HepG2 (cell line): ENCODE data around the gene KIF21B. TPM values are rescaled to one million over a fixed set of nuclear protein-coding genes. Genes with fewer than 3 reads are reported as not detected.

Experiments
- ATAC-seq: fragments of 200-7000 bp; cut with Tn5 transposase; 3 replicates; pipeline ENCODE4 v1.9.1; 2020; ENCODE audit warnings: mild to moderate bottlenecking, moderate library complexity
- BruUV-seq: library from RNA; stranded (reverse); fragments of 400-500 nt; replicated peaks from 2 replicates; lab custom pipeline; 2021; lab: Mats Ljungman, UMichigan
- CTCF ChIA-PET: fragments of 300-600 bp; formaldehyde crosslinking; extraction: SDS; loops from one replicate; lab custom pipeline; 2021; ENCODE audit warnings: low total read pairs, inconsistent platforms, low intra/inter-chr PET ratio; lab: Yijun Ruan, JAX
- POLR2A ChIA-PET: fragments of 350-600 bp; sonication (Branson Sonifier 250); formaldehyde crosslinking; loops from one replicate; lab custom pipeline; 2020; ENCODE audit warnings: antibody characterized with exemption, inconsistent platforms; lab: Yijun Ruan, JAX
- DNase-seq: peaks from one replicate; pipeline ENCODE4 v3.0.0-alpha.2; 2015; ENCODE audit warnings: low spot score
- FAIRE-seq: peaks from 3 replicates; lab custom pipeline; 2011; peaks lifted over from hg19 to GRCh38; lab: Jason Lieb, UNC
- H2AFZ ChIP-seq: one replicate; pipeline ENCODE4 v1.6.1; 2011; ENCODE audit warnings: low read length, inconsistent platforms
- H3K27ac ChIP-seq: fragments of 300-600 bp; 3 replicates; pipeline ENCODE4 v1.8.0; 2011; ENCODE audit warnings: mixed run types, mild to moderate bottlenecking, mixed read lengths, low read length, inconsistent platforms; ENCODE audit not compliant: insufficient read depth; ENCODE audit errors: extremely low read length
- H3K27me3 ChIP-seq, 2 experiments: fragments of 200-600 bp in 1 of 2; 2 replicates in 1 of 2; 3 replicates in 1 of 2; pipeline versions ENCODE4 v1.6.0 to v1.8.0; 2011; ENCODE audit warnings: low read length in 2 of 2, mild to moderate bottlenecking in 2 of 2, moderate library complexity in 2 of 2, inconsistent platforms in 1 of 2; ENCODE audit not compliant: insufficient read depth in 2 of 2, control insufficient read depth in 1 of 2
- H3K36me3 ChIP-seq, 2 experiments: fragments of 200-600 bp in 1 of 2; replicated peaks in 1 of 2; 2 replicates in 1 of 2; 3 replicates in 1 of 2; pipeline versions ENCODE4 v1.5.1 to v1.8.0; 2011; ENCODE audit warnings: low read length in 2 of 2, inconsistent platforms in 1 of 2; ENCODE audit not compliant: insufficient read depth in 2 of 2, control insufficient read depth in 1 of 2
- H3K4me1 ChIP-seq: 2 replicates; pipeline ENCODE4 v1.5.1; 2012; ENCODE audit warnings: low read length, inconsistent platforms; ENCODE audit not compliant: insufficient read depth
- H3K4me2 ChIP-seq: 2 replicates; pipeline ENCODE4 v1.6.0; 2011; ENCODE audit warnings: low read depth, low read length, inconsistent platforms
- H3K4me3 ChIP-seq, 3 experiments: fragments of 200-600 bp in 1 of 3; sonication (generic), shearing (Covaris generic) in 1 of 3; replicated peaks in 1 of 3; 2 replicates each; pipeline ENCODE4 v1.5.1; 2011 to 2016; ENCODE audit warnings: low read length in 3 of 3, inconsistent platforms in 2 of 3, low read depth in 2 of 3, mild to moderate bottlenecking in 2 of 3, control low read depth in 1 of 3, mixed read lengths in 1 of 3; ENCODE audit not compliant: insufficient read depth in 1 of 3
- H3K79me2 ChIP-seq: one replicate; pipeline ENCODE4 v1.6.1; 2011; ENCODE audit warnings: low read length, inconsistent platforms; ENCODE audit not compliant: insufficient read depth
- H3K9ac ChIP-seq: 2 replicates; pipeline ENCODE4 v1.6.0; 2011; ENCODE audit warnings: mild to moderate bottlenecking, low read depth, low read length, inconsistent platforms; ENCODE audit not compliant: insufficient read depth
- H3K9me3 ChIP-seq: 2 replicates; pipeline ENCODE4 v1.5.1; 2012; ENCODE audit warnings: mild to moderate bottlenecking, low read length
- H4K20me1 ChIP-seq: 2 replicates; pipeline ENCODE4 v1.6.0; 2011; ENCODE audit warnings: inconsistent platforms, mild to moderate bottlenecking, low read length, moderate library complexity; ENCODE audit not compliant: insufficient read depth
- CENPT ChIP-seq: sonication (generic); formaldehyde crosslinking; IDR thresholded peaks from 2 replicates; pipeline ENCODE4 v1.8.0; 2022; ENCODE audit warnings: low read depth, mild to moderate bottlenecking, moderate library complexity, missing genetic modification reagents
- GATA4 ChIP-seq: sonication (generic); IDR thresholded peaks from 2 replicates; pipeline ENCODE4 v1.6.1; 2016; ENCODE audit warnings: antibody characterized with exemption, low read depth, borderline replicate concordance
- KDM5B ChIP-seq: sonication (generic); formaldehyde crosslinking; IDR thresholded peaks from 2 replicates; pipeline ENCODE4 v1.4.0; 2020; ENCODE audit warnings: missing genetic modification reagents, mild to moderate bottlenecking, borderline replicate concordance
- KDM6A ChIP-seq: IDR thresholded peaks from 2 replicates; pipeline ENCODE4 v1.6.1; 2016; ENCODE audit warnings: low read depth
- MZF1 ChIP-seq: sonication (generic); formaldehyde crosslinking; IDR thresholded peaks from 2 replicates; pipeline ENCODE4 v1.8.1; 2023; ENCODE audit warnings: mild to moderate bottlenecking, missing genetic modification reagents, borderline replicate concordance
- NFYB ChIP-seq: sonication (generic); formaldehyde crosslinking; IDR thresholded peaks from 2 replicates; pipeline ENCODE4 v1.4.0; 2020; ENCODE audit warnings: missing genetic modification reagents
- PLRG1 ChIP-seq: fragments of 450-650 bp; conservative IDR thresholded peaks from 2 replicates; pipeline ENCODE4 v1.6.1; 2016
- THYN1 ChIP-seq: sonication (generic); formaldehyde crosslinking; IDR thresholded peaks from 2 replicates; pipeline ENCODE4 v1.8.1; 2023; ENCODE audit warnings: low read depth, mild to moderate bottlenecking, moderate library complexity, missing genetic modification reagents, borderline replicate concordance
- ZNF343 ChIP-seq: sonication (generic); formaldehyde crosslinking; IDR thresholded peaks from 2 replicates; pipeline ENCODE4 v1.4.0; 2020; ENCODE audit warnings: mild to moderate bottlenecking, missing genetic modification reagents
- WGBS: methylation state at CpG from one replicate; pipeline ENCODE4 v1.1.6; 2017; ENCODE audit warnings: low lambda C conversion rate; 5-methylcytosine and 5-hydroxymethylcytosine counted together
- in situ Hi-C: cut with HindIII; loops from 2 replicates; pipeline ENCODE4 v1.10.0; 2017; ENCODE audit warnings: low pct_unique_long_range_greater_than_20kb; ENCODE audit not compliant: extremely low pct_ligation_motif_present
- intact Hi-C: fragments of 100-400 bp; cut with micrococcal nuclease; formaldehyde crosslinking; loops from one replicate; pipeline ENCODE4 v1.10.0; 2022; ENCODE audit not compliant: unreplicated experiment
- polyA plus RNA-seq, 8 experiments: library from polyadenylated mRNA; depleted of rRNA in 3 of 8; stranded (reverse) in 7 of 8; unstranded in 1 of 8; fragments of >200 nt; fragmentation: Illumina TruSeq in 4 of 8; extraction: Trizol in 4 of 8; gene quantifications; 2 replicates each; pipeline versions ENCODE4 v1.2.1 to v1.2.3, GENCODE V29; 2011 to 2016; ENCODE audit warnings: low read depth in 4 of 8, missing spikeins in 1 of 8, mixed read lengths in 1 of 8; ENCODE audit not compliant: insufficient read depth in 1 of 8
- total RNA-seq, 5 experiments: library from RNA; depleted of rRNA; stranded (reverse); fragments of >200 nt; fragmentation: Illumina TruSeq; extraction: Trizol; gene quantifications; 2 replicates each; pipeline ENCODE4 v1.2.3, GENCODE V29; 2016; ENCODE audit warnings: low read depth in 1 of 5
- TF ChIP-seq, protein P1 (sequence below): IDR thresholded peaks from 2 replicates; pipeline ENCODE4 v1.6.1; 2016; ENCODE audit warnings: missing biosample characterization, missing genetic modification reagents, low read depth
- TF ChIP-seq, protein P2 (sequence below): sonication (generic); formaldehyde crosslinking; conservative IDR thresholded peaks from 2 replicates; pipeline ENCODE4 v1.4.0; 2020; ENCODE audit warnings: missing genetic modification reagents
- TF ChIP-seq, protein P3 (sequence below), 2 experiments: sonication (generic) in 1 of 2; formaldehyde crosslinking in 1 of 2; IDR thresholded peaks; 2 replicates each; pipeline versions ENCODE4 v1.6.1 to v1.9.0; 2014 to 2022; ENCODE audit warnings: antibody characterized with exemption in 1 of 2, borderline replicate concordance in 1 of 2, inconsistent platforms in 1 of 2, low read depth in 1 of 2, missing genetic modification reagents in 1 of 2
- TF ChIP-seq, protein P4 (sequence below): IDR thresholded peaks from 2 replicates; pipeline ENCODE4 v1.6.1; 2018; ENCODE audit warnings: missing genetic modification reagents, mild to moderate bottlenecking, missing compliant biosample characterization

KIF21B gene
- total and polyA plus RNA-seq, 2 of the 13 experiments (the other 11 are each of a cell fraction or from before 2014, with no cell fraction given), result 0.17 to 0.20 TPM

DNA sequence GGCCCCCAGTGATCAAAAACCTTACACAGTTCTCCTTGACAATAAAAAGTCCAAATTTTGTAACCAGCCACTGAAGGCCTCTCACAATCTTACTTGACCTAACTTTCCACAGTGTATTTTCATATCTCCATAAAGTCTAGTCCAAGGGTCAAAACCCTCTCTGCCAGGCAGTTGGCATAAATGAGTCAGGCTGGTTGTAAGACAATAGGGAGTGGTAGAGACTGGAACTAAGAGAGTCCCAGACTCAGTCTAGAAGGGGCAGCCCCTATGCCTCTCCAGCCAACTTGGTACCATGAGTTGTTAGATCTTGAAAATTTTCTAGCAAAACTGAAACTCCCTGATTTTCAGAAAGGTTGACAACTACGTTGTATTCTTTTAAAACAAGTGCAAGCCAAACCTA lies 21.0 kb downstream of the KIF21B start (continued):
- no peak for TF ChIP-seq NFYB (CRISPR knock-in tag)
- no peak for TF ChIP-seq KDM6A (CRISPR knock-in tag)
- TF ChIP-seq GATA4, result no peak

DNA sequence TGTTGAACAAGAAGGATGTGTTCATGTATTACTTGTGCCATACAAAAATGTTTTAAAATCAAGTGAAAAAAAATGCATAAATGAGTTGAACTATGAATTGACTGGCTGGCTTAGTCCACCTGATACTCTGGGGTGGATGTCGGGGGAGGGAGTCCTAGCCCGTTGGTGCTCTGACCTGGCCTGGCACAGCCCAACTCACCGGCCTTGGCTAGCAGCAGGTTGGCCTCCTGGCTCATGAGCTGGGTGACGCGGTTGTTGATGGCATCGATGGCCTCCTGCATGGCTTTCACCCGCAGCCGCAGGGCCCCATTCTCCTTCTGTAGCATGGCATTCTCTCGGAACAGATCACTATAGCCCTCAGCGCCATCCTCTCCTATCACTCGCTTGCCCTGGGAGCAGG lies 21.6 kb downstream of the KIF21B start:
- in situ Hi-C loops, result no loop called here
- ChIA-PET POLR2A (no interaction called here), CTCF (no interaction called here)
- no peak overlapping the region for H2AFZ ChIP-seq
- ATAC-seq (no peak), FAIRE-seq (no peak), DNase-seq (no peak)
- H3K27ac ChIP-seq, result no peak overlapping the region
- H3K27me3 ChIP-seq, result no peaks in the 10 kb centered on the region; a peak in 1 of 5 replicates
- H3K36me3 ChIP-seq, result no peaks in the 10 kb centered on the region
- H3K9me3 ChIP-seq, result no peaks in the 10 kb centered on the region
- no peaks in the 10 kb centered on the region for H3K4me1 ChIP-seq
- intact Hi-C loops, result no loop called here
- no peaks in the 10 kb centered on the region for H3K79me2 ChIP-seq
- no peak overlapping the region for H3K9ac ChIP-seq
- no TSS peak for BruUV-seq
- H4K20me1 ChIP-seq, result no peaks in the 10 kb centered on the region
- 54% methylated on average over 3 of the region's 11 CpGs for WGBS
- H3K4me2 ChIP-seq, result no peak overlapping the region
- H3K4me3 ChIP-seq, result no peak overlapping the region
- TF ChIP-seq, protein P1, sequence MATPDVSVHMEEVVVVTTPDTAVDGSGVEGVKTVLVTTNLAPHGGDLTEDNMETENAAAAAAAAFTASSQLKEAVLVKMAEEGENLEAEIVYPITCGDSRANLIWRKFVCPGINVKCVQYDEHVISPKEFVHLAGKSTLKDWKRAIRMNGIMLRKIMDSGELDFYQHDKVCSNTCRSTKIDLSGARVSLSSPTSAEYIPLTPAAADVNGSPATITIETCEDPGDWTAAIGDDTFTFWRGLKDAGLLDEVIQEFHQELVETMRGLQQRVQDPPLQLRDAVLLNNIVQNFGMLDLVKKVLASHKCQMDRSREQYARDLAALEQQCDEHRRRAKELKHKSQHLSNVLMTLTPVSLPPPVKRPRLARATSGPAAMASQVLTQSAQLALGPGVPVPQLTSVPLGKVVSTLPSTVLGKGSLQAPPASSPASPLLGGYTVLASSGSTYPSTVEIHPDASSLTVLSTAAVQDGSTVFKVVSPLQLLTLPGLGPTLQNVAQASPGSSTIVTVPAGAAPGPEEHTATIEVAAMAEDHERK (CRISPR knock-in tag), result no peak
- TF ChIP-seq PLRG1 (no peak), THYN1 (CRISPR knock-in tag) (no peak), KDM5B (CRISPR knock-in tag) (no peak), MZF1 (CRISPR knock-in tag) (no peak), CENPT (CRISPR knock-in tag) (no peak), ZNF343 (CRISPR knock-in tag) (no peak)
- TF ChIP-seq, protein P2, sequence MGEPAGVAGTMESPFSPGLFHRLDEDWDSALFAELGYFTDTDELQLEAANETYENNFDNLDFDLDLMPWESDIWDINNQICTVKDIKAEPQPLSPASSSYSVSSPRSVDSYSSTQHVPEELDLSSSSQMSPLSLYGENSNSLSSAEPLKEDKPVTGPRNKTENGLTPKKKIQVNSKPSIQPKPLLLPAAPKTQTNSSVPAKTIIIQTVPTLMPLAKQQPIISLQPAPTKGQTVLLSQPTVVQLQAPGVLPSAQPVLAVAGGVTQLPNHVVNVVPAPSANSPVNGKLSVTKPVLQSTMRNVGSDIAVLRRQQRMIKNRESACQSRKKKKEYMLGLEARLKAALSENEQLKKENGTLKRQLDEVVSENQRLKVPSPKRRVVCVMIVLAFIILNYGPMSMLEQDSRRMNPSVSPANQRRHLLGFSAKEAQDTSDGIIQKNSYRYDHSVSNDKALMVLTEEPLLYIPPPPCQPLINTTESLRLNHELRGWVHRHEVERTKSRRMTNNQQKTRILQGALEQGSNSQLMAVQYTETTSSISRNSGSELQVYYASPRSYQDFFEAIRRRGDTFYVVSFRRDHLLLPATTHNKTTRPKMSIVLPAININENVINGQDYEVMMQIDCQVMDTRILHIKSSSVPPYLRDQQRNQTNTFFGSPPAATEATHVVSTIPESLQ, result no peak
- TF ChIP-seq, protein P3, sequence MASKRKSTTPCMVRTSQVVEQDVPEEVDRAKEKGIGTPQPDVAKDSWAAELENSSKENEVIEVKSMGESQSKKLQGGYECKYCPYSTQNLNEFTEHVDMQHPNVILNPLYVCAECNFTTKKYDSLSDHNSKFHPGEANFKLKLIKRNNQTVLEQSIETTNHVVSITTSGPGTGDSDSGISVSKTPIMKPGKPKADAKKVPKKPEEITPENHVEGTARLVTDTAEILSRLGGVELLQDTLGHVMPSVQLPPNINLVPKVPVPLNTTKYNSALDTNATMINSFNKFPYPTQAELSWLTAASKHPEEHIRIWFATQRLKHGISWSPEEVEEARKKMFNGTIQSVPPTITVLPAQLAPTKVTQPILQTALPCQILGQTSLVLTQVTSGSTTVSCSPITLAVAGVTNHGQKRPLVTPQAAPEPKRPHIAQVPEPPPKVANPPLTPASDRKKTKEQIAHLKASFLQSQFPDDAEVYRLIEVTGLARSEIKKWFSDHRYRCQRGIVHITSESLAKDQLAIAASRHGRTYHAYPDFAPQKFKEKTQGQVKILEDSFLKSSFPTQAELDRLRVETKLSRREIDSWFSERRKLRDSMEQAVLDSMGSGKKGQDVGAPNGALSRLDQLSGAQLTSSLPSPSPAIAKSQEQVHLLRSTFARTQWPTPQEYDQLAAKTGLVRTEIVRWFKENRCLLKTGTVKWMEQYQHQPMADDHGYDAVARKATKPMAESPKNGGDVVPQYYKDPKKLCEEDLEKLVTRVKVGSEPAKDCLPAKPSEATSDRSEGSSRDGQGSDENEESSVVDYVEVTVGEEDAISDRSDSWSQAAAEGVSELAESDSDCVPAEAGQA (IDR thresholded peaks at IDR 0.05; ENCODE audit: low read depth), result no peak
- TF ChIP-seq, protein P3 (CRISPR knock-in tag; IDR thresholded peaks at IDR 0.05; ENCODE audit: borderline replicate concordance), result no peak
- TF ChIP-seq, protein P4, sequence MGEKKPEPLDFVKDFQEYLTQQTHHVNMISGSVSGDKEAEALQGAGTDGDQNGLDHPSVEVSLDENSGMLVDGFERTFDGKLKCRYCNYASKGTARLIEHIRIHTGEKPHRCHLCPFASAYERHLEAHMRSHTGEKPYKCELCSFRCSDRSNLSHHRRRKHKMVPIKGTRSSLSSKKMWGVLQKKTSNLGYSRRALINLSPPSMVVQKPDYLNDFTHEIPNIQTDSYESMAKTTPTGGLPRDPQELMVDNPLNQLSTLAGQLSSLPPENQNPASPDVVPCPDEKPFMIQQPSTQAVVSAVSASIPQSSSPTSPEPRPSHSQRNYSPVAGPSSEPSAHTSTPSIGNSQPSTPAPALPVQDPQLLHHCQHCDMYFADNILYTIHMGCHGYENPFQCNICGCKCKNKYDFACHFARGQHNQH, result no peak
